Smooth muscle cell (in vitro differentiated cells): ENCODE data around the gene LRP6. TPM values are rescaled to one million over a fixed set of nuclear protein-coding genes. Genes with fewer than 3 reads are reported as not detected.

ENCODE experiments used
- DNase-seq: peaks from one replicate; lab custom pipeline; 2025; ENCODE audit not compliant: unreplicated experiment; lab: John Stamatoyannopoulos, UW
- H2AFZ ChIP-seq: fragments of 200-600 bp; sonication (generic); 2 replicates; pipeline ENCODE4 v1.6.0; 2016; ENCODE audit warnings: antibody characterized with exemption, low read depth, mild to moderate bottlenecking
- H3F3A ChIP-seq: fragments of 200-600 bp; sonication (generic); 2 replicates; pipeline ENCODE4 v1.6.0; 2017; ENCODE audit warnings: antibody characterized with exemption, low read depth
- H3K27ac ChIP-seq: fragments of 200-600 bp; sonication (generic); 2 replicates; pipeline ENCODE4 v1.5.1; 2016; ENCODE audit warnings: low read depth, mild to moderate bottlenecking
- H3K27me3 ChIP-seq: fragments of 200-600 bp; sonication (generic); 2 replicates; pipeline ENCODE4 v1.6.1; 2016; ENCODE audit warnings: low read depth, mild to moderate bottlenecking
- H3K36me3 ChIP-seq: fragments of 200-600 bp; sonication (generic); 2 replicates; pipeline ENCODE4 v1.5.1; 2016; ENCODE audit warnings: low read depth
- H3K4me1 ChIP-seq: fragments of 200-600 bp; sonication (generic); 2 replicates; pipeline ENCODE4 v1.5.1; 2016; ENCODE audit warnings: low read depth
- H3K4me2 ChIP-seq: fragments of 200-600 bp; sonication (generic); 2 replicates; pipeline ENCODE4 v1.6.0; 2016; ENCODE audit warnings: mild to moderate bottlenecking
- H3K4me3 ChIP-seq: fragments of 200-600 bp; sonication (generic); 2 replicates; pipeline ENCODE4 v1.5.1; 2016; ENCODE audit warnings: mild to moderate bottlenecking
- H3K79me2 ChIP-seq: fragments of 200-600 bp; sonication (generic); 2 replicates; pipeline ENCODE4 v1.6.0; 2016; ENCODE audit warnings: low read depth, mild to moderate bottlenecking
- H3K9ac ChIP-seq: fragments of 200-600 bp; sonication (generic); 2 replicates; pipeline ENCODE4 v1.6.0; 2016; ENCODE audit warnings: low read depth
- H3K9me3 ChIP-seq: fragments of 200-600 bp; sonication (generic); replicated peaks from 2 replicates; pipeline ENCODE4 v1.5.1; 2016; ENCODE audit warnings: low read depth
- H4K20me1 ChIP-seq: fragments of 200-600 bp; sonication (generic); 2 replicates; pipeline ENCODE4 v1.6.0; 2016; ENCODE audit warnings: low read depth
- CTCF ChIP-seq: fragments of 200-600 bp; sonication (generic); IDR thresholded peaks from 2 replicates; pipeline ENCODE4 v1.5.1; 2017; ENCODE audit warnings: borderline replicate concordance, mild to moderate bottlenecking, antibody characterized with exemption; ENCODE audit not compliant: insufficient read depth, poor library complexity, severe bottlenecking
- WGBS: methylation state at CpG from one replicate; pipeline ENCODE4 v1.1.7; 2016; ENCODE audit warnings: low lambda C conversion rate; 5-methylcytosine and 5-hydroxymethylcytosine counted together
- polyA plus RNA-seq: library from polyadenylated mRNA; unstranded; fragments of >200 nt; fragmentation: Nextera tagmentation; extraction: Ambion mirVana; gene quantifications from 2 replicates; pipeline ENCODE4 v1.2.1, GENCODE V29; 2016
- total RNA-seq: library from RNA; depleted of rRNA; stranded (reverse); fragments of >200 nt; gene quantifications from 2 replicates; pipeline ENCODE4 v1.2.3, GENCODE V29; 2014

LRP6 gene
- total and polyA plus RNA-seq, 2 experiments from 2014 or later, result 10.6 to 21.1 TPM

GRCh38 chr12:12191008-12191407 is 75.8 kb downstream of the LRP6 start:
- no peak overlapping the region for H3K4me2 ChIP-seq
- H3K79me2 ChIP-seq, result peaks cover 32% of the 10 kb centered on the region
- no peak for DNase-seq
- peaks cover 83% of the 10 kb centered on the region for H4K20me1 ChIP-seq
- H3K36me3 ChIP-seq, result no peaks in the 10 kb centered on the region
- H3K27me3 ChIP-seq, result no peaks in the 10 kb centered on the region
- no peaks in the 10 kb centered on the region for H3F3A ChIP-seq
- no peaks in the 10 kb centered on the region for H3K4me1 ChIP-seq
- WGBS, result 98% methylated on average over 4 of the region's 4 CpGs
- H2AFZ ChIP-seq, result no peak overlapping the region
- TF ChIP-seq CTCF, result no peak
- H3K4me3 ChIP-seq, result no peak overlapping the region
- no peaks in the 10 kb centered on the region for H3K9me3 ChIP-seq
- H3K9ac ChIP-seq, result no peak overlapping the region
- H3K27ac ChIP-seq, result no peak overlapping the region

- no peaks in the 10 kb centered on the region for H3K36me3 ChIP-seq
- WGBS, result 88% methylated on average over 1 of the region's 1 CpG
- H3F3A ChIP-seq, result no peaks in the 10 kb centered on the region
- TF ChIP-seq CTCF, result no peak
- H3K79me2 ChIP-seq, result peaks cover 32% of the 10 kb centered on the region
- H3K27ac ChIP-seq, result no peak overlapping the region
- no peaks in the 10 kb centered on the region for H3K9me3 ChIP-seq
- no peaks in the 10 kb centered on the region for H3K4me1 ChIP-seq
- no peak for DNase-seq
- H3K4me3 ChIP-seq, result no peak overlapping the region
- no peak overlapping the region for H2AFZ ChIP-seq
- no peak overlapping the region for H3K9ac ChIP-seq
- no peak overlapping the region for H3K4me2 ChIP-seq
- peaks cover 83% of the 10 kb centered on the region for H4K20me1 ChIP-seq
- H3K27me3 ChIP-seq, result no peaks in the 10 kb centered on the region
Observed at GRCh38 chr12:12190087-12190809, 76.6 kb downstream of the LRP6 start.

GRCh38 chr12:12185414-12185813 is 81.4 kb downstream of the LRP6 start:
- no peak overlapping the region for H3K4me2 ChIP-seq
- no peak overlapping the region for H3K9ac ChIP-seq
- H3F3A ChIP-seq, result no peaks in the 10 kb centered on the region
- no peak overlapping the region for H3K4me3 ChIP-seq
- no peak for TF ChIP-seq CTCF
- 78% methylated on average over 2 of the region's 2 CpGs for WGBS
- peaks cover 4% of the 10 kb centered on the region for H3K79me2 ChIP-seq
- no peaks in the 10 kb centered on the region for H3K36me3 ChIP-seq
- H4K20me1 ChIP-seq, result peaks cover 68% of the 10 kb centered on the region
- no peak overlapping the region for H3K27ac ChIP-seq
- H3K4me1 ChIP-seq, result peaks cover 7% of the 10 kb centered on the region
- no peaks in the 10 kb centered on the region for H3K27me3 ChIP-seq
- H3K9me3 ChIP-seq, result no peaks in the 10 kb centered on the region
- H2AFZ ChIP-seq, result no peak overlapping the region
- no peak for DNase-seq
